Suprapubic skin (tissue), 4 donors: Measurements from ENCODE around the gene NECAB3.

Source experiments
- CTCF ChIP-seq, 2 donors: fragments of 200-600 bp in 1 of 2; fragments of 450-650 bp in 1 of 2; sonication (generic) in 1 of 2; IDR thresholded peaks; one replicate each; pipeline ENCODE4 v1.5.1; 2016 to 2019; ENCODE audit warnings: antibody characterized with exemption in 2 of 2, mild to moderate bottlenecking in 1 of 2, moderate library complexity in 1 of 2
- EP300 ChIP-seq: sonication (generic); formaldehyde crosslinking; IDR thresholded peaks from one replicate; pipeline ENCODE4 v1.6.1; 2017; ENCODE audit warnings: antibody characterized with exemption
- POLR2A ChIP-seq, 2 donors: fragments of 450-650 bp; IDR thresholded peaks; one replicate each; pipeline ENCODE4 v1.6.1; 2017; ENCODE audit warnings: antibody characterized with exemption in 2 of 2, mild to moderate bottlenecking in 2 of 2, moderate library complexity in 2 of 2
- POLR2AphosphoS5 ChIP-seq, 3 donors: sonication (generic); formaldehyde crosslinking; IDR thresholded peaks; one replicate each; pipeline ENCODE4 v1.6.1; 2017; ENCODE audit warnings: antibody characterized with exemption in 3 of 3

GRCh38 chr20:33612001-33612400 is 62.2 kb downstream of the NECAB3 start:
- no peak for TF ChIP-seq CTCF (IDR thresholded peaks at IDR 0.05)
- TF ChIP-seq EP300: no peak
- no peak for TF ChIP-seq POLR2A (IDR thresholded peaks at IDR 0.05)
- no peak for TF ChIP-seq POLR2AphosphoS5 (IDR thresholded peaks at IDR 0.05)
